ENCODE measurements around the gene FGF1. TPM values are rescaled to one million over a fixed set of nuclear protein-coding genes. Genes with fewer than 3 reads are reported as not detected.

The FGF1 gene
- total RNA-seq, 4 donors from 2014 or later, result 1.7 to 4.0 (median 2.9) TPM

DNA sequence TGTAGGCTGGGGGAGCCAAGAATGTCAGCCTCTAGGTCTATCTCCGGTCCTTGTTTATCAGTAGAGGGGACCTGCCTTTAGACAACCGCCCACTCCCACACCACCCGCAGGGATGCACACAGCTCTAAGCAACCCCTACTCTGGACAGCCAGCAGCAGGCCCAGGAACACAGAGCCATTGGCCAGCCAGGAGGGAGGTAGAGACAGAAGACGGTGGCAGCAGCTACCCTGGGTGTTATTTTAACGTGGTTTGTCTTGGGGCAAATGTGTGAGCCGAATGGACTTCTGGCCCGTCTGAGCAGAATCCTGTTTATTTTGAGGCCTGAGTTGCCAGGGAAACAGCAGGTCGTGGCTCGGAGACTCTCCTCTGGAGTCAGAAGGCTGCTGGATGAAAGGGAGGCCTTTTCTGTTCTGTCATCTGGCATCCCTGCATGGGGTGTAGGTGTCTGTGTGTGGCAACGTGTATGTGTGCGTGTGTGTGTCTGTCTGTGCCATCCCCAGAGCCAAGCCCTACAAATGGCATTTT is 382 bp upstream of the FGF1 start:
- H3K27me3 ChIP-seq, result no peaks in the 10 kb centered on the region
- intact Hi-C loops (cut with DNase I), result loop anchor here (10.0 kb wide), 1 partner anchor 531 kb away; no protein-coding TSS in a partner anchor
- peaks cover 30 to 47% (median 33%) of the 10 kb centered on the region in 4 donors for H3K4me1 ChIP-seq
- TF ChIP-seq POLR2A (IDR thresholded peaks at IDR 0.05; ENCODE audit: low read depth), result no peak
- TF ChIP-seq, protein P1, sequence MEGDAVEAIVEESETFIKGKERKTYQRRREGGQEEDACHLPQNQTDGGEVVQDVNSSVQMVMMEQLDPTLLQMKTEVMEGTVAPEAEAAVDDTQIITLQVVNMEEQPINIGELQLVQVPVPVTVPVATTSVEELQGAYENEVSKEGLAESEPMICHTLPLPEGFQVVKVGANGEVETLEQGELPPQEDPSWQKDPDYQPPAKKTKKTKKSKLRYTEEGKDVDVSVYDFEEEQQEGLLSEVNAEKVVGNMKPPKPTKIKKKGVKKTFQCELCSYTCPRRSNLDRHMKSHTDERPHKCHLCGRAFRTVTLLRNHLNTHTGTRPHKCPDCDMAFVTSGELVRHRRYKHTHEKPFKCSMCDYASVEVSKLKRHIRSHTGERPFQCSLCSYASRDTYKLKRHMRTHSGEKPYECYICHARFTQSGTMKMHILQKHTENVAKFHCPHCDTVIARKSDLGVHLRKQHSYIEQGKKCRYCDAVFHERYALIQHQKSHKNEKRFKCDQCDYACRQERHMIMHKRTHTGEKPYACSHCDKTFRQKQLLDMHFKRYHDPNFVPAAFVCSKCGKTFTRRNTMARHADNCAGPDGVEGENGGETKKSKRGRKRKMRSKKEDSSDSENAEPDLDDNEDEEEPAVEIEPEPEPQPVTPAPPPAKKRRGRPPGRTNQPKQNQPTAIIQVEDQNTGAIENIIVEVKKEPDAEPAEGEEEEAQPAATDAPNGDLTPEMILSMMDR (IDR thresholded peaks at IDR 0.05), result no peak
- no peak for TF ChIP-seq EP300 (IDR thresholded peaks at IDR 0.05)
- no peak for TF ChIP-seq POLR2AphosphoS5 (IDR thresholded peaks at IDR 0.05)
- H3K4me3 ChIP-seq, result no peak overlapping the region
- no peaks in the 10 kb centered on the region for H3K36me3 ChIP-seq
- no peak for DNase-seq (ENCODE audit: extremely low spot score)
- peak overlapping the region; percentile 64 to 76 (median 70) for H3K27ac ChIP-seq (replicated peaks in 1 of 4)
- H3K9me3 ChIP-seq, result no peaks in the 10 kb centered on the region
- WGBS, result 29% methylated on average over 9 of the region's 11 CpGs

DNA sequence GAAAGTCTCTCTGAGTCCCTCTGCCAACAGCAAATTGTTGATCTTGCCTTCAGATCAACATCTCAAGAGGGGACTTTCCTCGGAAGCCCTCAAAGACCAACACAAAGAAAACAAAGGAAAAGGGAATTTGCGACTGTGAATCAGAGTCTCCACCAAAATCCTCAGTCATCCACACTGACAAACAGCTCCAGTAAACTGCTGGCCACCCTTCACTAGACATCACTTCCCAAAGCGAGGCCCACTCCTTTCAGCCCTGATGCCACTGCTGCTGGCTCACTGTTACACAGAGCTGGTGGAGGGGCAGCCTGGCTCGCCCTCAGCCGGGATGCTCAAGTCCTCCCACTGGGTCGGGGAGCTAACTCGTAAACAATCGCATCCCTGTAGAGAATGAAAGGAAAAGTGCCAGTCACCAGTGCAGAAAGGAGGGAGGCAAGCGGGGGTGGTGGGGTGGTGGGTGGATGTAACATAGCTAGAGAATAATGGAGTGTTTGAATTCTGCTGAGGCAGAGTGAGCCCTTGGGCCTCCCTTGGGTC is 1.3 kb downstream of the FGF1 start:
- TF ChIP-seq, protein P1 (IDR thresholded peaks at IDR 0.05), result no peak
- TF ChIP-seq POLR2AphosphoS5 (IDR thresholded peaks at IDR 0.05) (no peak), EP300 (IDR thresholded peaks at IDR 0.05) (no peak), POLR2A (IDR thresholded peaks at IDR 0.05; ENCODE audit: low read depth) (no peak)
- intact Hi-C loops (cut with DNase I), result loop anchor here (10.0 kb wide), 1 partner anchor 530 kb away; no protein-coding TSS in a partner anchor
- H3K4me3 ChIP-seq, result peak overlapping the region in 2 of 4 donors; percentile 1 to 8
- H3K4me1 ChIP-seq, result peaks cover 30 to 47% (median 33%) of the 10 kb centered on the region in 4 donors
- no peaks in the 10 kb centered on the region for H3K9me3 ChIP-seq
- DNase-seq (ENCODE audit: extremely low spot score), result no peak
- H3K36me3 ChIP-seq, result peaks cover 0 to 3% (median 0%) of the 10 kb centered on the region in 4 donors
- WGBS, result 39% methylated on average over 9 of the region's 9 CpGs
- H3K27ac ChIP-seq (replicated peaks in 1 of 4), result peak overlapping the region; percentile 64 to 76 (median 70)
- no peaks in the 10 kb centered on the region for H3K27me3 ChIP-seq

DNA sequence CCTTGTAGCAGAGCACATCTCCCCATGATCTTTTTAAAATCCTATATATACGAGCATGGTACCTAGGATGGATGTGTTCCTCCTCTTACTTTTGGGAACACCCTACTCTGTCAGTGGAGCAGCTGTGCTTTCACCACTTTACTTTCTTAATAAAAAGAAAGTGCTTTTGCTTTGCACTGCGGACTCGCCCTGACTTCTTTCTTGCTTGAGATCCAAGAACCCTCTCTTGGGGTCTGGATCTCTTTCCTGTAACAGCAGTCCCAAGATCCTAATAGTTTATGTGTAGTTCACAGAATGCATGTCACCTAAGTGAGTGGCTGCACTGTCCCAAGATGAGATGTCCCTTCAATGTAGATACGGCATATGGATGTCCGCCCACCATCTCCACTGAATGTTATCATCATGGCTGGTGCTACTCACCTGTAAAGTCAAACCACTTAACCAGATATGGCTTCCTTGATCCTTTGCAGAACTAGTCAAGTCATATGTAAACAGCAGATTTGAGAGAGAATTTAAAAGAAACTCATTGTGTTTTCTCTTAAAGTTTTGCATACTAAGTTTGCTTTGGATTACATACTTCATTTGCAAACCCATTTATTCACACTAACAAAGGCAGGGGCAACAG is 1.9 kb downstream of the FGF1 start:
- Histone ChIP-seq H3K27me3 (no peaks in the 10 kb centered on the region), H3K4me1 (peaks cover 30 to 44% (median 33%) of the 10 kb centered on the region in 4 donors), H3K36me3 (peaks cover 0 to 7% (median 0%) of the 10 kb centered on the region in 4 donors), H3K9me3 (no peaks in the 10 kb centered on the region), H3K27ac (replicated peaks in 1 of 4) (peak overlapping the region; percentile 64 to 76 (median 70)), H3K4me3 (no peak overlapping the region)
- DNase-seq (ENCODE audit: extremely low spot score), result no peak
- 87% methylated on average over 5 of the region's 5 CpGs for WGBS
- intact Hi-C loops (cut with DNase I), result loop anchor here (10.0 kb wide), 1 partner anchor 529 kb away; no protein-coding TSS in a partner anchor
- TF ChIP-seq POLR2A (IDR thresholded peaks at IDR 0.05; ENCODE audit: low read depth) (no peak), POLR2AphosphoS5 (IDR thresholded peaks at IDR 0.05) (no peak), EP300 (IDR thresholded peaks at IDR 0.05) (no peak)
- TF ChIP-seq, protein P1 (IDR thresholded peaks at IDR 0.05), result no peak

DNA sequence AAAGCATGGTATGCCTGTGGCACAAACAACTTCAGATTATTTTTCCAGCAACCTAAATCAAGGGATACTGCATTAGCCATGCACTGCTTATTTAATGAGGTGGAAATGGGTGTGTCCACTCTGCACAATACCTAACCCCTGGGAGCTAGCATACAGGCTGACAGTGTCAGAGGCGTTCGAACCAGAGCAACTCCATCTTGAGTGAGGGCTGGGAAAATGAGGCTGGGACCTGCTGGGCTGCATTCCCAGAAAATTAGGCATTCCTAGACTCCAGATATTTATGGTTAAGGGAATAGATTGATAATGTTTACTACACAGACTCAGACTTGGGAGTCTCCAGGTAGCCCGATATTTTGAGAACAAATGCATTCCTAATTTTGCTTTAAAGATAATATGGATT is 2.8 kb downstream of the FGF1 start:
- H3K9me3 ChIP-seq, result no peaks in the 10 kb centered on the region
- intact Hi-C loops (cut with DNase I), result loop anchor here (10.0 kb wide), 1 partner anchor 528 kb away; no protein-coding TSS in a partner anchor
- WGBS, result 96% methylated on average over 3 of the region's 3 CpGs

More for the DNA sequence above, 2.8 kb downstream of the FGF1 start:
- DNase-seq (ENCODE audit: extremely low spot score), result no peak
- Histone ChIP-seq H3K27ac (replicated peaks in 1 of 4) (no peak overlapping the region), H3K27me3 (no peaks in the 10 kb centered on the region), H3K4me1 (peaks cover 30 to 39% (median 33%) of the 10 kb centered on the region in 4 donors), H3K4me3 (no peak overlapping the region), H3K36me3 (peaks cover 0 to 7% (median 0%) of the 10 kb centered on the region in 4 donors)
- TF ChIP-seq POLR2A (IDR thresholded peaks at IDR 0.05; ENCODE audit: low read depth) (no peak), EP300 (IDR thresholded peaks at IDR 0.05) (no peak), POLR2AphosphoS5 (IDR thresholded peaks at IDR 0.05) (no peak)
- TF ChIP-seq, protein P1 (IDR thresholded peaks at IDR 0.05), result no peak

Measured in esophagus muscularis mucosa (tissue), 4 donors.